HG03457 (cell line): Measurements from ENCODE around the gene TMEM86B.
"Not testable (repeated sequence)": the region's sequence is repeated elsewhere in the genome, so short reads cannot be mapped to it uniquely, and the experiment has no call there.

Experiments used
- ATAC-seq: cut with Tn5 transposase; IDR thresholded peaks from one replicate; pipeline ENCODE4 v1.9.1; 2021; ENCODE audit warnings: moderate number of reproducible peaks; ENCODE audit not compliant: unreplicated experiment

The TMEM86B gene

DNA sequence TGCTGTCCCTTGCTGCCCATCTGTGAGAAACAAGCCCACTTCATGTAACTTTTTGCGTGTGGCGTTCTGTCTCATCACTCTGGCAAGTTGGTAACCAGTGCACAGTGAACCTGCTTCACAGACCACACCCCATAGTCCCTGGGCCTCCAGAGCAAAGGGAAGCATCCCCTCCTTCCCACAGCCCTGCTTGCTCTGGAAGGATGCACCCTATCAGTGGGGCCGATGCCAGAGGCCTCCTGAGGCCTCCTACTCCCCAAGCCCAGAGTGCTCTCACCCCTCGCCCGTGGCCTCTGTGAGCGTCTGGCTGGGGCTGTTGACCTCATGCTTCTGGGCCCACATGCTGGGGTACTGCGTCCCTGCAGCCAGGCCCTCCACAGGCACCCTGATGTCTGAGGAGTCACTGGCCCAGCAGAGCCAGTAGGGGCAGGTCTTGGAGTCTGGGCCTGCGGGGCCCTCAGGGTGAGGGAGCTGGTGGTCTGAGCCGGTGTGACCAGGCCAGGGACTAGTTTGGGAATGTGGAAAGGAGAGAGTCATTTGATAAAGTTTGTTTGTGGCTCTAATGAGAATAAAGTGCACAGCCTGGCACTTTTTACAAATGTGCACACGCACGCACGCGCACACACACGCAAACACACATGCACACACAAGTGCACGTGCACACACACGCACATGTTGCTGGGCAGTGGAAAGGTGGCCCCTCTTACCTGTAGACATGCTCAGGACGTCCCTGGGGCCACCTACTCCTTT lies 5.1 kb downstream of the TMEM86B start:
- ATAC-seq, result no peak

DNA sequence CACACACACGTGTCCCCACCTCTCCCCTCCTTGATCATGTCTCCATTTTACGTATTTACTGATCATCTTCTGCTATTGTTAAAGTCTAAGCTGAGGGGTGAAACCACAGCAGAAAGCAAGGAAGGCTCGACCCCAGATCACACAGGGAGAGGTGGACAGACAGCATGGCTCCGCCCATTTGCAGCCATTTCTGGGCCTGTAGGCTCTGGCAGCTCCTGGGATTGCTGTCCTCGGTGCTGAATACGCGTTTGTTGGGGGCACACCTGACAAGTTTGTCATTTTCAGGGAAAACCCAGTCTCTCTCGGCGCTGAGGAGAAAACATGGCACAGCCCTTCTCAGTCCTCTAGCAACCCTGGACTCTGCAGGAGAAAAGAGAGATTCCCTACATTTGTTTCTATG lies 8.0 kb downstream of the TMEM86B start:
- ATAC-seq, result no peak

DNA sequence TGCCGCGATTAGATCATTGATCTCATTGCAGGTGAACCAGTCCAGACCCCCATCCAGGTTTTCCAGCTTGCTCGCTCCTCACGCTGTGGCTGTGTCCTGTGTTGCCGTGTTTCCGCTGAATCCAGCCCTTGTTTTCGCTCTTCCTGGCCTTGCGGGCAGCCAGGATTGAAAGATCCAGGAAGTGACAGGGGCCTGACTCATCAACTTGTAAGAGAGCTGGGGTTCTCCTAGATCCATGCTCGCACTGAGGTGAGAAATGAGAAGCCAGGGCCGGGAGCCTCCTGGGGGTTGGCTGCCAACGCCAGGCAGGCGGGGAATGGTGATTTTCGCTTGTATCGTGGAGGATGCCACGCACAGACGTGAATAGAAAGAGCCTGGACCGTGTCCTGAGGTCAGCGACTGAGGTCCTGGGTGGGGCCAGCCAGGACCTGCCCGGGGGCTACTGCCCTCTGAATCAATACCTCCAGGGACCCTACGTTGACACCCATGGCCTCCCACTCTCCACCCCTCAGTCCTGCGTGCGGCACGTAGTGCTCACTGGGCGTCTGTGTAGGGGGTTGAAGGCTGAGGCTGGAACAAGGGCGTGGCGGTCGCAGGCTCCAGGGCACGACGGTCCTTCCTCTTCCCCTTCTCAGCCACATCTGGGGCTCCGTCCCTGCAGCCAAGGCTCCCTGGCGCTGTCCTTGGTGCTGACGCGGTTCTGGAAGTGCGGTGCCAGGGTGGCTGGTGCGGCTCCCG lies 11.9 kb downstream of the TMEM86B start:
- ATAC-seq, result no peak

DNA sequence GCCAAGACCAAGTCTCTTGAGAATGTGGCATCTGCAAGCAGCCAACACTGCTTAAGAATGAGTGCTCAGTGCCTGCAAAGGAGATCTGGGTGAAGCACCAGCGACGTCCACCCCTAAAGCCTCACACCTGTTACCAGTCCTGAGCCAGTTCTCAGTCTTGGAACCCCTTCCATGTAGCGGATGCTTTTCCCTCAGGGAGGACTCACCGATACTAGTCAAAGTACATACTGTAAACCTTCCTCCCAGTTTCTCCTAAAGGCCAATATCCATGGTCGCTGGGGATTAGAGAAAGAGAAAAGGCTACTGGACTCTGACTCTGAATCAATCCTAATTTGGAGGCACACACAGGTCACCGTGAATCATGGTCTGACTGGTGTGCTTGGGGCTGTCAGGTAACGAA lies 15.0 kb downstream of the TMEM86B start:
- no peak for ATAC-seq

DNA sequence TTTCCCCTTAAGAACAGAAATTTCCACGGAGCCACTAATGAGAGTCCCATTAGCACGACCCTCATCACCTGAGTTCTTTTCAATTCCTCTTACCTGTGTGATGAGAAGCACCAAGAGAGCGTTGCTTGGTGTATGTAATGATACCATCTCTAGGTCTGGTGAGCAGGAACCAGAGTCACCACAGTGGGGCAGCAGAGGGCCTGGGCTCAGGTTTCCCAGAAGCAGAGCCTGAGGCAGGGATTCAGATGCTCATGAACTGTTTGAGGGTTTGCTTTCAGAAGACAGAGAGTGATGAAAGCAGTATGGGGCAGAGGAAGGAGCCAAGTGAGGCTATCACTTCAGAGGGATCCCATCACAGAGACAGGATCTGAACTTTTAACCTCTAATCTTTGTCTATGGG lies 16.1 kb downstream of the TMEM86B start:
- no peak for ATAC-seq

DNA sequence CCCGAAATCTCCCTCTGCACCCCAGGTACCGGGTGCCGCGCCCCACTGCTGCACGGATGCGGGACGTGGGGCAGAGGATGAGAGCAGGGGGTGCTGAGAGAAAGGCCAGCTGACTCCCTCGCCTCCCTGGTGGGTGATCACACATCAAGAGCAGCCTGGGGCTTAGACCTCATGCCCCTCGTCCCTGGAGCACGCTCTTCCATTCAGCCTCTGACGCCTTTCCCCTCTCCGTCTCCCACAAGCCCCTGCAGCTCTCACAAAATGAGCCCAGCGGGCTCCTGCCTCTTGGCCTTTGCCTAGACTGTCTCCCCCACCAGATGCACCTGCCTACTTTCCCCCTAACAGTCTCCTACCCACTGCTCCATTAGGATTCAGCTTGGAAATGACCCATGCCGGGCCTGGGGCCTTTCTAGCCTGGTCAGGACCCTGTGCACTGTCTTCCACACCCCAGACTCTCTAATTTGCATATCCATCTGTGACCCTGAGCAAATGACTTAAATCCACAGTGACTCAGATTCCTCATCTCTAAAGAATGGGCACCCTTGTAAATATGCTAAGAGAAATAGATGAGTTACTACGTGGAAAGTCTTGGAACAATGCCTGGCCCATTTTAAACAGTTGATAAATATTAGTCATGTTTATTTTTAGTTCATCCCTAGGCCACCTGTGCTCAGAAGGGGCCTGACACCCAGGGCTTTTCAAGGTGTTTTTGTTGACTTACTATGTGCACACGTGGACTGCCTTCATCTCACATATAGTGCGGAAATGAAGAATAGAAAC lies 18.7 kb downstream of the TMEM86B start:
- ATAC-seq, result no peak

DNA sequence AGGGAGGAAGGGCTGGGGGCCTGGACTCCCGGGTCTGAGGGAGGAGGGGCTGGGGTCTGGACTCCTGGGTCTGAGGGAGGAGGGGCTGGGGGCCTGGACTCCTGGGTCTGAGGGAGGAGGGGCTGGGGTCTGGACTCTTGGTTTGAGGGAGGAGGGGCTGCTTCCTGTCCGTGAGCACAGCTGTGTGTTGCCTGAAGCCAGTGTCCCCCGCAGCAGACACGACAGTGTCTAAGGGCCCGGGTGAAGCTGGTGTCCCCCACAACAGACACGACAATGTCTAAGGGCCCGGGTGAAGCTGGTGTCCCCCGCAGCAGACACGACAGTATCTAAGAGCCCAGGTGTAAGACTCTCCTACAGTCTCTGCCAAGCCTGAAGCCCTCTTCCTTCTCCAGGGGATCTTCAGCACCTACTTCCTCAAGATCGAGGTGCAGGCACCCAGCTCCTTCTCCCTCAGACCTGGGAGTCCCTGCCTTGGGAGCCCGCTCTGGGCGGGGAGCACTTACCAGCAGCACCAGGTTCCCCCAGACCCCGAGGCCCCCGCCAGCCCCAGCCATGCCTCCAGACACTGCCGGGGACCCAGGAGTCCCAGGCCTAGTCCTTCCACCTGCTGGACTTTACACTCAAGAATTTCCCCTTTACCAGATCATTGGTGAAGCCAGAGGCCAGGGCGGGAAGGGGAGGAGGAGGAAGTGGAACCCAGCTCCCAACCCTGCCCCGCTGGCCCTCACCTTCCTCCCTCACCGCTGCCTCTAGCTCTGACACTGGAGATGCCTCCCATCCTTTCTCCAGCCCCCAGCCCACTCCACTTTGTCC lies 19.5 kb downstream of the TMEM86B start, which contains the start of gene PTPRH:
PTPRH (minus strand) TSS at position 622 of the 813 bp plus-strand sequence; CDS start at position 554, 68 bp downstream.
- ATAC-seq, result no peak

DNA sequence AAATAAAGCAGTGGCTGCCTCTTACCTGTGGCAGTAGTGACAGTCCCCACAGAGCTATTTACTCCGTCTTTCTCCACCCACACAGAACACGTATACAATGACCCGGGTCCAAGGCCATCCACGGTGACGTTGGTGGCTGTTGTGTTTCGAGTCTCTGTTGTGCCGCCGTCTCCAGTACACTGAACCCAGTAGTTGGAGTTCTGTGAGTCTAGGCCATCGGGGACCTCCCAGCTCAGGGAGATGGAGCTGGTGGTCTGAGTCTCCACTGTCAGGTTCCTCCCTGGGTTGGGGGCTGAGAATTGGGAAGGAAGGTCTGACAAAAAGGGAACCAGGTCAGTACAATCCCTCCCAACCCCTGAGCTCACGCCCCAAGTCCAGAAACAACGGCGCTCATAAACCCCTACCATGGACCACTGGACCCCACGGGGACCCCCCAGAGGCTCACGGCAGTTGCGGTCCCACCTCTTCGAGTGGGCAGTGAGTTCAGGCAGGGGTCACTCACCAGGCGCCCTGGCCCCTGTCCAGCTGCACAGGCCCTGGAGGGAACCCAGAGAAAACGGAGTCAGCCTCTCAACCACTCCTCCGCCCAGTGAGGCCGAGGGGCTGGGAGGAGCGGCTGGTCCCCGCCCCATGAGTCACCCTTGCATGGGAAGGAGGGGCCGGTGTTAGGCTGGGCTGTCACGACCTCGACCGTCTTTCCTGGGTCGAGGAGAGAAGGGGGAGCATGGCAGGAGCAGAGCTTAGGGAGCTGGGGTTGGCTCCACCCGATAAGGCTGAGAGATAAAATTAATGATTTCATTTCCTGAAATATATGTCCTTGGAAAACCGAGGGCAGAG lies 21.7 kb downstream of the TMEM86B start:
- no peak for ATAC-seq

DNA sequence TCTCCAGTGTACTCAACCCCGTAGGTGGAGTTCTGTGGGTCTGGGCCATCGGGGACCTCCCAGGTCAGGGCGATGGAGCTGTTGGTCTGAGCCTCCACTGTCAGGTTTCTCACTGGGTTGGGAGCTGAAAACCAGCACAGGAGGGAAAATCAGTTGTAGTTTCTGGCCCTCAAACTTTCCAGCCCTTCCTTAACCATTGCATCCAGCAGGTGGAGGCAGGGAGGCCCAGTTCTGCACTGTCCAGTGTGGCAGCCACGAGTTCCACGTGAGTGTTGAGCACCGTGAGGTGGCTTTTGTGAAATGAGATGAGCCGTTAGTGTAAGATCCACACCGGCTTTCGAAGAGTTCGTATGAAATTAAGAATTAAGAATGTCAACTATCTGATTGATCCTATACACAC lies 26.4 kb downstream of the TMEM86B start:
- ATAC-seq, result not testable (repeated sequence)

DNA sequence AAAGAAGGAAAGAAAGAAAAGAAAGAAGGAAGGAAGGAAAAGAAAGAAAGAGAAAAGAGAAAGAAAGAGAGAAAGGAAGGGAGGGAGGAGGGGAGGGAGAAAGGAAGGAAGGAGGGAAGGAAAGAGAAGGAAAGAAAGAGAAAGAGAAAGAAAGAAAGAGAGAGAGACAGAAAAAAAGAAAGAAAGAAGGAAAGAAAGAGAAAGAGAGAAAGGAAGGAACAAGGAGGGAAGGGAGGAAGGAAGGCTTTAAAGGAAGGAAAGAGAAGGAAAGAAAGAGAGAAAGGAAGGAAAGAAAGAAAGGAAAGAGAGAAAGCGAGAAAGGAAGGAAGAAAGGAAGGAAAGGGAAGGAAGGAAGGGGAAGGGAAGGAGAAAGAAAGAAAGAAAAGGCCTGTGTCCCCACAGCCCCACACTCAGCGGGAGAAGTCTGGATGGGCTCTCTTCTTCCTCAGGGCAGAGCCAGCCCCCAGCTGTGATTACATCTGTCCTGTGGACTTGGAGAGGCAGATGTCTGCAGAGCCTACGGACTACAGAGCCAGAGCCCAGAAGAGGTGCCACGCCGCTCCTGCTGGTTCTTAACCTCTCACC lies 28.9 kb downstream of the TMEM86B start:
- ATAC-seq, result no peak

DNA sequence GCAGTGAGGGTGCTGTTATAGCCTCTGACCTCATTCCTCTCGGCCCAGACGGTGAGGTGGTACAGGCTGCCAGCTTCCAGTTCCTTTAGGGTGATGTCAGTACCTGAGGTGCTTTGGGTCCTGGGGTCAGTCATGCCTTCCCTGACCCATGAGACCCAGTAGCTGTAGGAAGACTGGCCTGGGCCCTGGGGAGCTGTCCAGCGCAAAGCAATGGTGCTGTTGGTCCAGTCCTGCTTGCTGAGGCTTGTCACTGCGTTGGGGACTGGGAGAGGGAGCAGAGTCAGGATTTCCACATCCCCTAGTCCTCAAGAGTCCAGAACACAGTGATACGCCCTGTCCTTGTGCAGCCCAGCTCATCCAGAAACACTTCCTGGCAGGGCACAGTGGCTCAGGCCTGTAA lies 29.9 kb downstream of the TMEM86B start:
- no peak for ATAC-seq

DNA sequence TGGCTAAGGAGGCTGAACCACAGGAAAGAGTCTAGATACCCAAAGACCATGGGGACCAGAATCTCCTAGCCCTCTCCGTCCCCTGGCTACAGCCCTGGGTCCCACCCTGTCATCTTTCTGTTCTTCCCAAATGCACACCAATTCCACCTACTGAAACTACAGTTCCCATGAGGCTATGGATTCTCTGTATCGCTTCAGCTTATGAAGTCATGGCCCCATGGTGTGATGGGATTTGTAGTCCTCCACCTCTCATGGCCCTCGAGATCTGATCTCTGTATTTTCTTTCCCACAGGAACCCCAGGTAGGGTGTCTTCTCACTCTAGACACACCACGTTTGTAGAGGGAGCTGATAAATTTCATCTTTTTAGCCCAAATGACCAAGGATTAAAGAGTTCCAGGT lies 31.0 kb downstream of the TMEM86B start:
- ATAC-seq, result no peak

DNA sequence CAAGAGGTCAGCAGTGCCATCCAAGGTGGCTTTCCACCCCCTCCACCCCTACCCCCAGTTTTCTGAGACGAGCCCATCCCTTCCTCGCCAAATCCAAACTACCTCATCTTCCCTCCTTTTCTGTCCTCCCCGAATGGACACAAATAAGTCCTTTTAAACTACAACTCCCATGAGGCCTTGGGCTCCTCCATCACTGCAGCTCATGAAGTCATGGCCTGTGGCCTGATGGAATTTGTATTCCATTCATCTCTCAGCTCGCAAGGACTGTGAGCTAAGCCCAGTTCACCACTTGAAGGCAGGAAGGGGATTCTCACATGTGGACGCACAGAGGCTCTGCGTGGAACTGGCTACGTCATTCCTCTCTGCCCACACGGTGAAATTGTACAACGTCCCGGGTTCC lies 31.8 kb downstream of the TMEM86B start:
- no peak for ATAC-seq

DNA sequence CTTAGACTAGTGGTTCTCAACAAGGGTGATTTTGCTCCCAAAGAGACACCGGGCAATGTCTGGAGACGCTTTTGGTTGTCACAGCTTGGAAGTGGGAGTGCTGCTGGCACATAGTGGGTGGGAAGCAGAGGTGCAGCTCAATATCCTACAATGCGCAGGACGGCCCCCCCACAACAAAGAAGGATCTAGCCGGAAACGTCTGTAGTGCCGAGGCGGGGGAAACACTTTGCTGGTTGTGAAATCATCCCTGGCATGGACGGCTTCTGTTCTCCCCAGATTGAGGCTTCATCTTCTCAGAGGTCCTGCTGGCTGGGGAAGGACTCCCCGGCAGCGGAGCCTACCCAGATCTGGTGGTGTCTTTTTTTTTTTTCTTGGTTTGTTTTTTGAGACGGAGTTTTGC lies 35.1 kb downstream of the TMEM86B start:
- ATAC-seq, result no peak

DNA sequence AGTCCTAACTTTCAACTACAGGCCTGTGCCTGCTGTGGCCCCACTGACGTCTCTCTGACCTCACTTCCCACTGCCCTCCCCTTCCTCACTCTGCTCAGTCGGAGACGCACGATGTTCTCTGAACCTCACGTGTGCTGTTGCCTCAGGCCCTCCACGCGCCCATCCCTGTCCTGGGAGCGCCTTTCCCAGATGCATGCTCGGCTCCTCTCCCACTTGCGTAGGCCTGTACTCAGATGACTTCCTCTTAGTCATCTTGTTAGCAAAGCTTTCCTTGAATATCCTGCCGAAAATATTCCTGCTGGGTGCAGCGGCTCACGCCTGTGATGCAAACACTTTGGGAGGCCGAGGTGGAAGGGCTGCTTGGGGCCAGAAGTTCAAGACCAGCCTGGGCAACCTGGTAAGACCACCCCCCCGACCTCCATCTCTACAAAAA lies 39.1 kb downstream of the TMEM86B start:
- no peak for ATAC-seq

DNA sequence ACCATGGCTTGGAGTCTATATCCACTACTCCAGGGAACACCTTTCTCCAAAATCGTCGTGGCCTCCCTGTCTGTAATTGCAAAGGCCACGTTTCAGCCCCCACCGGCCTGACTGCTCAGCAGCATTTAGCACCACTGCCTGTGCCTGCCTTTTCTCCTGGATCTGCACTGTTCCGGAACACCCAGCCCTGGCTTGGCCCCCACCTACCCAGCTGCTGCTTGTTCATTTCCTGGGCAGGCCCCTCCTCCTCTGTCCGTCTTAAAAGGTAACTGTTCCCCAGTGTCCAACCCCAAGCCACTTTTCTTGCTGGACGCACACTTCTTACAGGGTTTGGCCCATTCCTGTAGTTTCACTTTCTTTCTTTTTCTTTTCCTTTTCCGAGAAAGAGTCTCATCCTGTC lies 39.9 kb downstream of the TMEM86B start:
- ATAC-seq, result no peak

DNA sequence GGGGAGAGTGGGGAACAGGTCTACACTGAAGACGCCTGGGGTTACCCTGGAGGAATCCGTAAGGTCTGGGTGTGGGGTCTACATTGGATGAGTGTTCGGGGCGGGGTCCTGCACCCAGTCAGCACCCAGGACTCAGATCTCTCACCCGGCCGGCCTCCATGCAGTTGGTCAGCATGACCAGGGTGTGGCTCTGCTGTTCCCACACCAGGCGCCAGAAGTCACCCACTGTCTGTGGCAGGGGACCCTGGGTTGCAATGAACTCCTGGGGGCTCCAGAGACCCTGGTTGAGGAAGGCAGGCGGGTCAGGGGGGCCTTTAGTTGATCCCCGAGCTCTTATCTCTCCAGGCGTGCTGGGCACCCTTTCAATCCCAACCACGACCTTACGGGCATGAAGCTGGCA lies 42.5 kb downstream of the TMEM86B start:
- no peak for ATAC-seq

DNA sequence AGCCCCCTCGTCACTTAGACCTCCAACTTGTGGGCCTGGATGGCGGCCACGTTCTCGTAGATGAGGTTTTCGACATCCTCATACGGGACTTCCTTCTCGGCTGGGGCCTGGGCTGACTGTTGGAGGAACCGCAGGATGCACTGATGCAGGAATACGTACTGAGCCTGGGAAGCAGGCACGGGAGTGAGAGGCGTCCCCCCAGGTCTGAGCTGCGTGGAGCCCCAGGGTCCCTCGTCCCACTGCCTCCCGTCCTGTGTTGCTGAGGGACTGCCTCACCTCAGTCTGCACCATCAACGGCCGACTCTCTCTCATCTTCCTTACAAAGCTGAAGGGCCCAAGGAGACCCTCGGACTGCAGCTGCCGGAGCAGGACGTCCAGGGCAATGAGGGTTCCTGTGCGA lies 46.8 kb downstream of the TMEM86B start:
- ATAC-seq, result no peak
